Stimulated activated naive CD8-positive, alpha-beta T cell treated with anti-CD3 and anti-CD28 coated beads, Interleukin-15, Interleukin-2, amounts not matched to agents 100 ng/mL and 50 ng/mL, for 24 hours (primary cell): ENCODE measurements around the gene COP1.
"Not testable (repeated sequence)": the region's sequence is repeated elsewhere in the genome, so short reads cannot be mapped to it uniquely, and the experiment has no call there.

Experiments
- H3K27ac Mint-ChIP-seq: one replicate; pipeline ENCODE4 v1.8.0; 2021; ENCODE audit warnings: mild to moderate bottlenecking, mixed read lengths
- H3K27me3 Mint-ChIP-seq: one replicate; pipeline ENCODE4 v1.8.0; 2021; ENCODE audit warnings: mixed read lengths
- H3K36me3 Mint-ChIP-seq: one replicate; pipeline ENCODE4 v1.8.0; 2021; ENCODE audit warnings: low read depth, mixed read lengths
- H3K4me1 Mint-ChIP-seq: one replicate; pipeline ENCODE4 v1.8.0; 2021; ENCODE audit warnings: low read depth, mixed read lengths
- H3K4me3 Mint-ChIP-seq: one replicate; pipeline ENCODE4 v1.8.0; 2021; ENCODE audit warnings: mild to moderate bottlenecking, mixed read lengths
- H3K9me3 Mint-ChIP-seq: one replicate; pipeline ENCODE4 v1.8.0; 2021; ENCODE audit warnings: mixed read lengths

COP1 gene

GRCh38 chr1:176122282-176122681 is 84.8 kb downstream of the COP1 start:
- Mint-ChIP-seq H3K4me3 (no peak overlapping the region), H3K27ac (no peak overlapping the region), H3K36me3 (peaks cover 55% of the 10 kb centered on the region), H3K9me3 (peaks cover 25% of the 10 kb centered on the region), H3K27me3 (no peaks in the 10 kb centered on the region), H3K4me1 (no peaks in the 10 kb centered on the region)

- no peak overlapping the region for H3K27ac Mint-ChIP-seq
- H3K27me3 Mint-ChIP-seq, result no peaks in the 10 kb centered on the region
- no peaks in the 10 kb centered on the region for H3K4me1 Mint-ChIP-seq
- H3K36me3 Mint-ChIP-seq, result peaks cover 57% of the 10 kb centered on the region
- H3K4me3 Mint-ChIP-seq, result no peak overlapping the region
- peaks cover 7% of the 10 kb centered on the region for H3K9me3 Mint-ChIP-seq
These were observed 87.5 kb downstream of the COP1 start for GRCh38 chr1:176119549-176119948.

- no peak overlapping the region for H3K27ac Mint-ChIP-seq
- H3K36me3 Mint-ChIP-seq, result peaks cover 56% of the 10 kb centered on the region
- H3K4me3 Mint-ChIP-seq, result no peak overlapping the region
- H3K27me3 Mint-ChIP-seq, result no peaks in the 10 kb centered on the region
- no peaks in the 10 kb centered on the region for H3K4me1 Mint-ChIP-seq
- peaks cover 4% of the 10 kb centered on the region for H3K9me3 Mint-ChIP-seq
These were observed 88.1 kb downstream of the COP1 start for GRCh38 chr1:176118985-176119384.

- peaks cover 16% of the 10 kb centered on the region for H3K4me1 Mint-ChIP-seq
These were observed 95.3 kb downstream of the COP1 start for GRCh38 chr1:176111835-176112234.

GRCh38 chr1:176110203-176110602 is 96.9 kb downstream of the COP1 start:
- H3K9me3 Mint-ChIP-seq, result peaks cover 7% of the 10 kb centered on the region

More at GRCh38 chr1:176111835-176112234, 95.3 kb downstream of the COP1 start:
- Mint-ChIP-seq H3K27me3 (no peaks in the 10 kb centered on the region), H3K27ac (no peak overlapping the region), H3K9me3 (peaks cover 7% of the 10 kb centered on the region), H3K36me3 (peaks cover 77% of the 10 kb centered on the region), H3K4me3 (no peak overlapping the region)

GRCh38 chr1:176102768-176103350 is 104.2 kb downstream of the COP1 start:
- Mint-ChIP-seq H3K9me3 (peaks cover 4% of the 10 kb centered on the region), H3K27me3 (no peaks in the 10 kb centered on the region), H3K36me3 (peaks cover 80% of the 10 kb centered on the region), H3K27ac (peak overlapping the region; percentile 43), H3K4me1 (peaks cover 17% of the 10 kb centered on the region), H3K4me3 (no peak overlapping the region)

More at GRCh38 chr1:176110203-176110602, 96.9 kb downstream of the COP1 start:
- H3K36me3 Mint-ChIP-seq, result peaks cover 74% of the 10 kb centered on the region
- no peak overlapping the region for H3K4me3 Mint-ChIP-seq
- no peaks in the 10 kb centered on the region for H3K27me3 Mint-ChIP-seq
- no peak overlapping the region for H3K27ac Mint-ChIP-seq
- H3K4me1 Mint-ChIP-seq, result peaks cover 16% of the 10 kb centered on the region

- Mint-ChIP-seq H3K27ac (peak overlapping the region; percentile 43), H3K9me3 (peaks cover 4% of the 10 kb centered on the region), H3K4me1 (peaks cover 17% of the 10 kb centered on the region), H3K27me3 (no peaks in the 10 kb centered on the region), H3K4me3 (no peak overlapping the region), H3K36me3 (peaks cover 80% of the 10 kb centered on the region)
These were observed 105.0 kb downstream of the COP1 start for GRCh38 chr1:176101951-176102642.

GRCh38 chr1:176098560-176098959 is 108.5 kb downstream of the COP1 start:
- peaks cover 79% of the 10 kb centered on the region for H3K36me3 Mint-ChIP-seq
- no peak overlapping the region for H3K4me3 Mint-ChIP-seq
- H3K9me3 Mint-ChIP-seq, result peaks cover 4% of the 10 kb centered on the region
- no peaks in the 10 kb centered on the region for H3K27me3 Mint-ChIP-seq
- peaks cover 13% of the 10 kb centered on the region for H3K4me1 Mint-ChIP-seq
- no peak overlapping the region for H3K27ac Mint-ChIP-seq

GRCh38 chr1:176096015-176096414 is 111.1 kb downstream of the COP1 start:
- Mint-ChIP-seq H3K27ac (no peak overlapping the region), H3K4me1 (no peaks in the 10 kb centered on the region), H3K27me3 (no peaks in the 10 kb centered on the region), H3K36me3 (peaks cover 64% of the 10 kb centered on the region), H3K4me3 (no peak overlapping the region), H3K9me3 (no peaks in the 10 kb centered on the region)

- peaks cover 5% of the 10 kb centered on the region for H3K4me1 Mint-ChIP-seq
- H3K36me3 Mint-ChIP-seq, result peaks cover 49% of the 10 kb centered on the region
- H3K27ac Mint-ChIP-seq, result no peak overlapping the region
- H3K27me3 Mint-ChIP-seq, result no peaks in the 10 kb centered on the region
- no peak overlapping the region for H3K4me3 Mint-ChIP-seq
- H3K9me3 Mint-ChIP-seq, result no peaks in the 10 kb centered on the region
These were observed 116.3 kb downstream of the COP1 start for GRCh38 chr1:176090766-176091165.

- H3K27ac Mint-ChIP-seq, H3K27me3 Mint-ChIP-seq, H3K4me3 Mint-ChIP-seq, H3K4me1 Mint-ChIP-seq, H3K9me3 Mint-ChIP-seq: not testable (repeated sequence)
- peaks cover 59% of the 10 kb centered on the region for H3K36me3 Mint-ChIP-seq
These were observed 119.3 kb downstream of the COP1 start for GRCh38 chr1:176087746-176088145.

GRCh38 chr1:176073524-176074157 is 133.4 kb downstream of the COP1 start:
- H3K4me3 Mint-ChIP-seq, result no peak overlapping the region
- H3K27ac Mint-ChIP-seq, result no peak overlapping the region
- no peaks in the 10 kb centered on the region for H3K27me3 Mint-ChIP-seq
- H3K9me3 Mint-ChIP-seq, result peaks cover 9% of the 10 kb centered on the region
- peaks cover 58% of the 10 kb centered on the region for H3K36me3 Mint-ChIP-seq
- H3K4me1 Mint-ChIP-seq, result peaks cover 4% of the 10 kb centered on the region

GRCh38 chr1:176068901-176069300 is 138.2 kb downstream of the COP1 start:
- Mint-ChIP-seq H3K4me1 (peaks cover 9% of the 10 kb centered on the region), H3K36me3 (peaks cover 49% of the 10 kb centered on the region), H3K9me3 (no peaks in the 10 kb centered on the region), H3K27ac (no peak overlapping the region), H3K27me3 (no peaks in the 10 kb centered on the region), H3K4me3 (no peak overlapping the region)

GRCh38 chr1:176068256-176068655 is 138.8 kb downstream of the COP1 start:
- H3K4me1 Mint-ChIP-seq, result peaks cover 9% of the 10 kb centered on the region
- peaks cover 48% of the 10 kb centered on the region for H3K36me3 Mint-ChIP-seq
- H3K27me3 Mint-ChIP-seq, result no peaks in the 10 kb centered on the region
- H3K4me3 Mint-ChIP-seq, result no peak overlapping the region
- H3K9me3 Mint-ChIP-seq, result no peaks in the 10 kb centered on the region
- H3K27ac Mint-ChIP-seq, result peak overlapping the region; percentile 84

GRCh38 chr1:176066709-176067108 is 140.4 kb downstream of the COP1 start:
- Mint-ChIP-seq H3K4me1 (peaks cover 9% of the 10 kb centered on the region), H3K36me3 (peaks cover 41% of the 10 kb centered on the region), H3K9me3 (no peaks in the 10 kb centered on the region), H3K27ac (no peak overlapping the region), H3K4me3 (no peak overlapping the region), H3K27me3 (no peaks in the 10 kb centered on the region)
